T-cell (primary cell): Measurements from ENCODE around the gene GFM2. TPM values are rescaled to one million over a fixed set of nuclear protein-coding genes. Genes with fewer than 3 reads are reported as not detected.
"Not testable (repeated sequence)": the region's sequence is repeated elsewhere in the genome, so short reads cannot be mapped to it uniquely, and the experiment has no call there.

Experiments
- ATAC-seq, 4 experiments: fragments of 200-7000 bp in 3 of 4; fragments of 150-1000 bp in 1 of 4; cut with Tn5 transposase; replicated peaks in 1 of 4; 1 replicate in 3 of 4; 2 replicates in 1 of 4; pipeline ENCODE4 v1.10.0; 2021; ENCODE audit warnings: moderate library complexity in 3 of 4, mild to moderate bottlenecking in 2 of 4, moderate number of reproducible peaks in 1 of 4
- CTCF ChIA-PET, 2 donors: fragments of 300-600 bp; sonication (Branson Sonifier 250); formaldehyde crosslinking; loops; one replicate each; lab custom pipeline; 2022; ENCODE audit warnings: antibody characterized with exemption in 2 of 2; lab: Charles Lee
- POLR2A ChIA-PET, 2 donors: fragments of 300-600 bp; sonication (Branson Sonifier 250); formaldehyde crosslinking; loops; one replicate each; lab custom pipeline; 2022; ENCODE audit warnings: antibody characterized with exemption in 2 of 2; lab: Charles Lee
- DNase-seq, 35 experiments: peaks; one replicate each; pipeline versions ENCODE4 v3.0.0 to v3.0.0-alpha.2; 2013 to 2023
- H3K27ac ChIP-seq: one replicate; pipeline ENCODE4 v1.5.1; 2013; ENCODE audit warnings: low read length
- H3K27me3 ChIP-seq, 2 experiments: replicated peaks in 1 of 2; 1 replicate in 1 of 2; 2 replicates in 1 of 2; pipeline versions ENCODE4 v1.6.1 to v1.7.0; 2013; ENCODE audit warnings: low read length in 1 of 2, mixed read lengths in 1 of 2; ENCODE audit not compliant: control insufficient read depth in 2 of 2, insufficient read depth in 2 of 2; ENCODE audit errors: extremely low read depth in 1 of 2
- H3K36me3 ChIP-seq, 2 donors: 1 replicate in 1 of 2; 2 replicates in 1 of 2; pipeline versions ENCODE4 v1.6.1 to v1.7.0; 2013; ENCODE audit warnings: low read length in 1 of 2; ENCODE audit not compliant: control insufficient read depth in 2 of 2, insufficient read depth in 1 of 2; ENCODE audit errors: extremely low read depth in 1 of 2
- H3K4me1 ChIP-seq, 2 experiments: 1 replicate in 1 of 2; 2 replicates in 1 of 2; pipeline versions ENCODE4 v1.6.1 to v1.7.0; 2013; ENCODE audit warnings: low read length in 2 of 2, mixed read lengths in 1 of 2; ENCODE audit not compliant: insufficient read depth in 2 of 2, control insufficient read depth in 1 of 2; ENCODE audit errors: extremely low read depth in 1 of 2
- H3K4me3 ChIP-seq, 2 donors: 1 replicate in 1 of 2; 2 replicates in 1 of 2; pipeline versions ENCODE4 v1.5.1 to v1.7.0; 2013; ENCODE audit warnings: mild to moderate bottlenecking in 2 of 2, low read length in 1 of 2, moderate library complexity in 1 of 2; ENCODE audit not compliant: control insufficient read depth in 1 of 2; ENCODE audit errors: extremely low read depth in 1 of 2
- H3K9me3 ChIP-seq: 2 replicates; pipeline ENCODE4 v1.7.0; 2013
- H3K27ac Mint-ChIP-seq, 2 donors: one replicate each; pipeline ENCODE4 v1.8.0; 2020 to 2021; ENCODE audit warnings: mild to moderate bottlenecking in 2 of 2, mixed read lengths in 2 of 2
- H3K27me3 Mint-ChIP-seq, 2 donors: one replicate each; pipeline ENCODE4 v1.8.0; 2021 to 2022; ENCODE audit warnings: mixed read lengths in 2 of 2
- H3K36me3 Mint-ChIP-seq: one replicate; pipeline ENCODE4 v1.8.0; 2021; ENCODE audit warnings: mixed read lengths
- H3K4me1 Mint-ChIP-seq, 3 donors: one replicate each; pipeline ENCODE4 v1.8.0; 2020 to 2022; ENCODE audit warnings: mixed read lengths in 3 of 3, mild to moderate bottlenecking in 1 of 3
- H3K4me3 Mint-ChIP-seq, 3 donors: one replicate each; pipeline ENCODE4 v1.8.0; 2020 to 2022; ENCODE audit warnings: mild to moderate bottlenecking in 3 of 3, mixed read lengths in 3 of 3, moderate library complexity in 3 of 3
- H3K9me3 Mint-ChIP-seq, 3 donors: one replicate each; pipeline ENCODE4 v1.8.0; 2020 to 2022; ENCODE audit warnings: mixed read lengths in 3 of 3
- WGBS: methylation state at CpG from one replicate; pipeline ENCODE4 v1.1.5; 2013; ENCODE audit warnings: missing lambda C conversion rate; ENCODE audit not compliant: insufficient coverage; 5-methylcytosine and 5-hydroxymethylcytosine counted together
- total RNA-seq, 35 experiments: library from RNA in 6 of 35; stranded (reverse) in 6 of 35; fragments of 120-200 nt in 1 of 35; gene quantifications; one replicate each; pipeline versions ENCODE4 v1.2.1 to v1.2.4 and lab custom pipeline; 2013 to 2026

Gene GFM2
- total RNA-seq, 5 donors from 2014 or later (not counting 1 experiment from before 2014, with no cell fraction given): 13.7 to 21.8 (median 20.3) TPM

DNA sequence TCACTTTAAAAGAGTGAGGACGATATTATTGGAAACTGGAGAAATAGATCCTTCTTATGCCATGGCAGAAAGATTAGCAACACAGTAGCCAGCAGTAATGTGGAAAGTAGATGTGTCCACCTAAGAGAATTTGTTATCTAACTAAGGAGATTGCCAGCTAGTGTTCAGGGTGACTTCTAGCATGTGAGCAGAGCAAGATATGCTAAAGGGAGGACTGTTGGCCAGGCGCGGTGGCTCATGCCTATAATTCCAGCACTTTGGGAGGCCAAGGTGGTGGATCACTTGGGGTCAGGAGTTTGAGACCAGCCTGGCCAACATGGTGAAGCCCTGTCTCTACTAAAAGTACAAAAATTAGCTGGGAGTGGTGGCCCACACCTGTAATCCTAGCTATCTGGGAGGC is 87.6 kb downstream of the GFM2 start:
- H3K4me3 Mint-ChIP-seq, H3K4me1 ChIP-seq, H3K27me3 Mint-ChIP-seq, ATAC-seq, H3K36me3 Mint-ChIP-seq, H3K4me1 Mint-ChIP-seq, POLR2A ChIA-PET, CTCF ChIA-PET, H3K27ac Mint-ChIP-seq, H3K27ac ChIP-seq, H3K9me3 Mint-ChIP-seq, H3K36me3 ChIP-seq, DNase-seq, H3K9me3 ChIP-seq, H3K4me3 ChIP-seq, H3K27me3 ChIP-seq: not testable (repeated sequence)
- 86% methylated on average over 3 of the region's 3 CpGs for WGBS

DNA sequence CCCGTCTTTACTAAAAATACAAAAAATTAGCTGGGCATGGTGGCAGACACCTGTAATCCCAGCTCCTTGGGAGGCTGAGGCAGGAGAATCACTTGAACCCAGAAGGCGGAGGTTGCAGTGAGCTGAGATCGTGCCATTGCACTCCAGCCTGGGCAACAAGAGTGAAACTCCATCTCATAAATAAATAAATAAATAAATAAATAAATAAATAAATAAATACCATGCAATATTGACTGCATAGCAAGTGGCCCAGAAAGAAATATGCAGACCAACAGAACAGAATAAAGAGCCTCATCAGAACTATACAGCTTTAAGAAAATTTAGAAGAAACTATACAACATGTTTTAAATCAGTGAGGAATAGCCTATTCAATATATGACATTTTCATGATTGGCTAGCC is 88.8 kb downstream of the GFM2 start:
- H3K27ac Mint-ChIP-seq, H3K4me3 ChIP-seq, H3K9me3 ChIP-seq, H3K36me3 ChIP-seq, H3K27me3 Mint-ChIP-seq, H3K4me1 Mint-ChIP-seq, H3K4me1 ChIP-seq, H3K27me3 ChIP-seq, H3K36me3 Mint-ChIP-seq, H3K9me3 Mint-ChIP-seq, H3K4me3 Mint-ChIP-seq, ATAC-seq, H3K27ac ChIP-seq, DNase-seq: not testable (repeated sequence)
- CTCF ChIA-PET: interaction anchor here in 1 of 2 donors (0.6 kb wide), 2 partner anchors 565 to 773 kb away, joined by 3 read pairs; no protein-coding TSS in a partner anchor
- POLR2A ChIA-PET: interaction anchor here in 1 of 2 donors (0.7 kb wide), 2 partner anchors 21 to 560 kb away, joined by 3 to 4 read pairs; no protein-coding TSS in a partner anchor
- WGBS: no CpG with 5 or more reads among the region's 3 CpGs

DNA sequence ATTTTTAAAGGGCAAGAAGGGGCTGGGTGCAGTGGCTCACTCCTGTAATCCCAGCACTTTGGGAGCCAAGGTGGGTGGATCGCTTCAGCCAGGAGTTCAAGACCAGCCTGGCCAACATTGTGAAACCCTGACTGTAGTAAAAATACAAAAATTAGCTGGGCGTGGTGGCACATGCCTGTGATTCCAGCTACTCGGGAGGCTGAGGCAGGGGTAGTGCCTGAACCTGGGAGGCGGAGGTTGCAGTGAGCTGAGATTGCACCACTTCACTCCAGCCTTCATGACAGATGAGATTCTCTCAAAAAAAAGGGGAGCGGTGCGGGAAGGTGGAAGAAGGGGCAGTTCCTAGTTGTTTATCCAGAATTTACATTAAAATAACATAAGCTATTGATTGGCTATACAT is 90.5 kb downstream of the GFM2 start:
- H3K27ac Mint-ChIP-seq, H3K4me1 ChIP-seq, H3K4me3 ChIP-seq, H3K4me3 Mint-ChIP-seq, H3K27ac ChIP-seq, H3K9me3 Mint-ChIP-seq, H3K36me3 Mint-ChIP-seq, H3K9me3 ChIP-seq, H3K4me1 Mint-ChIP-seq, H3K27me3 ChIP-seq, H3K36me3 ChIP-seq, ATAC-seq, DNase-seq: not testable (repeated sequence)
- CTCF ChIA-PET: interaction anchor here in 1 of 2 donors (0.6 kb wide), 1 partner anchor 699 kb away, joined by 4 read pairs; no protein-coding TSS in a partner anchor
- WGBS: 92% methylated on average over 2 of the region's 6 CpGs
- peaks cover 4 to 13% of the 10 kb centered on the region in 2 donors for H3K27me3 Mint-ChIP-seq
- POLR2A ChIA-PET: interaction anchor here in 1 of 2 donors (0.6 kb wide), 1 partner anchor 79 kb away, joined by 3 read pairs; no protein-coding TSS in a partner anchor

DNA sequence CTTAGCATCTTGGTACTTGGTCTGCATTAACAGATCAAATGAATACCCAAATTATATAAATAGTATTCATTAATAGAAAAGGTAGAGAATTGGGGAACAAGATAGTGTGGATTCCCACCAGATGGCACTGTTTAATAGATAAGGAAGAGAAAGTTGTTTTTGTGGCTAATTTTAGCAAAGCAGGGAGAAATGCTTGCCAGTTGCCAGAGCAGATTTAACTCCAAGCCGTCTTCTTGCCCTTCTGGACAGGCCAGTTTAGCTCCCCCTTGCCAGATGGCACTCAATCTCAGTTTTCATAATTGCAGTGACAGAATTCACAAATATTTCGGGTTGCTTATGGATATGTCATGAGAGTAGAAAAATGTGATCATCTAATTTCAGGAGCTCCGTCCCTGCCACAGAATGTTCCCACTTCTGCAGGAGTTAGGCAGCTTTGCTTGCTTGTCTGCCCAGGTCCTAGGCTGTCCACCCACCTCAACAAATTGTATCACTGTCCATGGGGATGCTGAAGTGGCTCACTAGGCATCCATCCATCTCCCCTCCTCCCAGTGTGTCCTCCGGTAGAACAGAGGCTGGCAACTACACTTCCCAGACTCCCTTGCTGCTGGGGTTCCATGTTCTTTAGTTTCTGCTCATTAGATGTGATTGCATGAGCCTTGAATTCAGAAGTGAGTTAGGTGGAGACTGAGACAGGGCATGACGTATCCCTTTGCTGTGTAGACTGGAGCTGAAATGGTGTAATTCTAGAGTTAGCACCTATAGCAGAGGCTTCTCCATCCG is 93.7 kb downstream of the GFM2 start:
- peaks cover 0 to 13% of the 10 kb centered on the region in 2 experiments for H3K27me3 ChIP-seq
- no peak overlapping the region for H3K27ac ChIP-seq
- ChIA-PET CTCF (interaction anchor here (0.6 to 0.7 kb wide), 2 partner anchors 12 to 17 kb away, joined by 3 read pairs; no protein-coding TSS in a partner anchor), POLR2A (no interaction called here)
- H3K4me3 ChIP-seq: no peak overlapping the region
- Mint-ChIP-seq H3K27ac (no peak overlapping the region), H3K4me1 (no peaks in the 10 kb centered on the region), H3K27me3 (peaks cover 3 to 9% of the 10 kb centered on the region in 2 donors), H3K4me3 (no peak overlapping the region), H3K9me3 (no peaks in the 10 kb centered on the region), H3K36me3 (no peaks in the 10 kb centered on the region)
- no peaks in the 10 kb centered on the region for H3K9me3 ChIP-seq
- 56% methylated on average over 3 of the region's 6 CpGs for WGBS
- peak in 1 of 35 experiments; percentile 40 for DNase-seq
- no peak for ATAC-seq
- no peaks in the 10 kb centered on the region for H3K4me1 ChIP-seq
- H3K36me3 ChIP-seq: no peaks in the 10 kb centered on the region

DNA sequence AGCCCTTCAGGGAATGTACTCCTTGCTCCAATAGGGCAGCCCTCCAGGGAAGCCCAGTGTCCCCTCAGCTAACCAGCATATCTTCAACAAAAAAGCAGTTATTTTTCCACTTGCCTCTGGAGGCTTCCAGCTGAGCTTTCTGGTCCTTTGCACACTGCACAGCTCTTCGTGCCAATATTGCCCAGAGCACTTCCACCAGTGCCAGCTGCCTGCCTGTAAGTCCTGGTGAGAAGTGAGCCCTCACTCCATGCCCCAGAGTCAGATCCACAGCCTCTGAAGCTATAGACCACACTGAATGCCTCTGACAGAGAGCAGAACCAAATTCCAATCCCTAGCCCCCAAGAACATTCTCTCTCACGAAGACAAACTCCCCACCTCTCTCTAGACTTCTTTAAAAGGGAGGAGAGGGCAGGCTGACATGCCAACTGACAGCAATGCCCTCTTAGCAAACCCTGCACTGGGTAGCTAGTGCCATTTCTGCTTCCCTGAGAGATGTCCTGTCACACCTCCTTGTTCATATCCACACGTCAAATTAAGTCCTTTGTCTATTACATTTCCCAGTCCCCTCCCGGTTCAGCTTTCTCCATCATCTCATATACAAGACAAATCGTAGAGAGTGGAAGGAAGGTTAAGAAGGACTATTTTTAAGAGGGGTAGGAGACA is 94.6 kb downstream of the GFM2 start:
- H3K9me3 Mint-ChIP-seq: no peaks in the 10 kb centered on the region
- Histone ChIP-seq H3K27me3 (peaks cover 0 to 13% of the 10 kb centered on the region in 2 experiments), H3K27ac (no peak overlapping the region), H3K9me3 (no peaks in the 10 kb centered on the region), H3K4me3 (no peak overlapping the region), H3K36me3 (no peaks in the 10 kb centered on the region), H3K4me1 (no peaks in the 10 kb centered on the region)
- ATAC-seq (no peak), DNase-seq (no peak)
- ChIA-PET POLR2A (no interaction called here), CTCF (interaction anchor here in 1 of 2 donors (0.5 to 0.7 kb wide), 2 partner anchors 18 to 613 kb away, joined by 3 to 4 read pairs; no protein-coding TSS in a partner anchor)
- H3K27ac Mint-ChIP-seq: no peak overlapping the region
- peaks cover 3 to 9% of the 10 kb centered on the region in 2 donors for H3K27me3 Mint-ChIP-seq
- 69% methylated on average over 1 of the region's 5 CpGs for WGBS
- H3K4me3 Mint-ChIP-seq: no peak overlapping the region
- no peaks in the 10 kb centered on the region for H3K4me1 Mint-ChIP-seq
- H3K36me3 Mint-ChIP-seq: no peaks in the 10 kb centered on the region
